CD4-positive, CD25-positive, alpha-beta regulatory T cell (primary cell): ENCODE results near the gene RIMOC1. TPM values are rescaled to one million over a fixed set of nuclear protein-coding genes. Genes with fewer than 3 reads are reported as not detected.

Source experiments
- ATAC-seq, 2 donors: fragments of 150-1000 bp; cut with Tn5 transposase; one replicate each; pipeline ENCODE4 v1.10.0; 2021; ENCODE audit warnings: low read depth in 2 of 2, moderate number of reproducible peaks in 2 of 2, moderate library complexity in 1 of 2
- DNase-seq, 3 donors: peaks; one replicate each; pipeline versions ENCODE4 v3.0.0 to v3.0.0-alpha.2; 2012 to 2022; ENCODE audit warnings: mixed read lengths in 1 of 3
- H3K27ac ChIP-seq: one replicate; pipeline ENCODE4 v1.7.0; 2013; ENCODE audit warnings: mild to moderate bottlenecking, low read length; ENCODE audit not compliant: insufficient read depth, poor library complexity, severe bottlenecking
- H3K27me3 ChIP-seq: one replicate; pipeline ENCODE4 v1.7.0; 2013; ENCODE audit warnings: low read length; ENCODE audit not compliant: control insufficient read depth, insufficient read depth
- H3K36me3 ChIP-seq: one replicate; pipeline ENCODE4 v1.7.0; 2013; ENCODE audit warnings: mild to moderate bottlenecking, low read length, moderate library complexity; ENCODE audit not compliant: control insufficient read depth, insufficient read depth
- H3K4me1 ChIP-seq: 2 replicates; pipeline ENCODE4 v1.7.0; 2013; ENCODE audit warnings: mild to moderate bottlenecking, low read length; ENCODE audit not compliant: insufficient read depth, control insufficient read depth, poor library complexity, severe bottlenecking
- H3K4me3 ChIP-seq: one replicate; pipeline ENCODE4 v1.7.0; 2013; ENCODE audit warnings: low read depth, mild to moderate bottlenecking, low read length, moderate library complexity
- H3K9me3 ChIP-seq, 2 experiments: 1 replicate in 1 of 2; 2 replicates in 1 of 2; pipeline ENCODE4 v1.7.0; 2013; ENCODE audit warnings: low read length in 2 of 2, mild to moderate bottlenecking in 1 of 2, moderate library complexity in 1 of 2; ENCODE audit not compliant: control insufficient read depth in 2 of 2
- H3K27ac Mint-ChIP-seq, 3 donors: one replicate each; pipeline ENCODE4 v1.8.0; 2020 to 2022; ENCODE audit warnings: mild to moderate bottlenecking in 3 of 3, mixed read lengths in 3 of 3, moderate library complexity in 2 of 3
- H3K27me3 Mint-ChIP-seq: one replicate; pipeline ENCODE4 v1.8.0; 2022; ENCODE audit warnings: mild to moderate bottlenecking, mixed read lengths
- H3K36me3 Mint-ChIP-seq: one replicate; pipeline ENCODE4 v1.8.0; 2020; ENCODE audit warnings: mixed read lengths
- H3K4me1 Mint-ChIP-seq, 4 donors: one replicate each; pipeline ENCODE4 v1.8.0; 2020 to 2022; ENCODE audit warnings: mixed read lengths in 4 of 4, mild to moderate bottlenecking in 1 of 4
- H3K4me3 Mint-ChIP-seq, 4 donors: one replicate each; pipeline ENCODE4 v1.8.0; 2020 to 2022; ENCODE audit warnings: mild to moderate bottlenecking in 4 of 4, mixed read lengths in 4 of 4, moderate library complexity in 3 of 4
- H3K9me3 Mint-ChIP-seq, 7 donors: one replicate each; pipeline ENCODE4 v1.8.0; 2020 to 2022; ENCODE audit warnings: mixed read lengths in 7 of 7, mild to moderate bottlenecking in 3 of 7, moderate library complexity in 2 of 7
- polyA plus RNA-seq, 4 donors: library from polyadenylated mRNA; unstranded; fragments of 300-500 nt; fragmentation: Illumina TruSeq; gene quantifications; one replicate each; pipeline ENCODE4 v1.2.3, GENCODE V29; 2021
- total RNA-seq: library from RNA; stranded (reverse); gene quantifications from one replicate; pipeline ENCODE4 v1.2.3, GENCODE V29; 2022

RIMOC1 gene
- total and polyA plus RNA-seq, 5 donors from 2014 or later, result 11.2 to 13.7 (median 12.1) TPM

GRCh38 chr5:41869724-41870626 lies 34.2 kb upstream of the RIMOC1 start, which contains the start of gene OXCT1:
TSS of gene OXCT1 (minus strand) at chr5:41870425. CDS start at chr5:41870358, 67 bp downstream.
- H3K9me3 ChIP-seq, result no peaks in the 10 kb centered on the region
- Mint-ChIP-seq H3K4me3 (peak within 1 kb of the TSS; percentile 93 to 99 (median 96)), H3K4me1 (peaks cover 36 to 63% (median 52%) of the 10 kb centered on the region in 4 donors), H3K27me3 (no peaks in the 10 kb centered on the region), H3K9me3 (no peaks in the 10 kb centered on the region), H3K36me3 (no peaks in the 10 kb centered on the region), H3K27ac (peak within 1 kb of the TSS; percentile 91 to 99 (median 96))
- peak within 1 kb of the TSS; percentile 68 for H3K4me3 ChIP-seq
- H3K27me3 ChIP-seq, result no peaks in the 10 kb centered on the region
- peak within 1 kb of the TSS; percentile 92 for H3K27ac ChIP-seq
- ATAC-seq (peak; percentile 96 to 97), DNase-seq (peak; percentile 89 to 97 (median 94))
- H3K36me3 ChIP-seq, result no peaks in the 10 kb centered on the region
- peaks cover 31% of the 10 kb centered on the region for H3K4me1 ChIP-seq

GRCh38 chr5:41870627-41871048 lies 33.5 kb upstream of the RIMOC1 start:
- Mint-ChIP-seq H3K9me3 (no peaks in the 10 kb centered on the region), H3K4me1 (peaks cover 31 to 57% (median 48%) of the 10 kb centered on the region in 4 donors), H3K4me3 (peak overlapping the region; percentile 93 to 99 (median 96)), H3K27me3 (no peaks in the 10 kb centered on the region), H3K27ac (peak overlapping the region; percentile 91 to 99 (median 96)), H3K36me3 (no peaks in the 10 kb centered on the region)
- Histone ChIP-seq H3K4me3 (peak overlapping the region; percentile 68), H3K27me3 (no peaks in the 10 kb centered on the region), H3K9me3 (no peaks in the 10 kb centered on the region), H3K4me1 (peaks cover 26% of the 10 kb centered on the region), H3K36me3 (no peaks in the 10 kb centered on the region), H3K27ac (peak overlapping the region; percentile 92)
- DNase-seq (no peak), ATAC-seq (no peak)

- Histone ChIP-seq H3K27me3 (no peaks in the 10 kb centered on the region), H3K4me1 (peaks cover 22% of the 10 kb centered on the region), H3K9me3 (no peaks in the 10 kb centered on the region), H3K4me3 (no peak overlapping the region), H3K36me3 (no peaks in the 10 kb centered on the region), H3K27ac (peak overlapping the region; percentile 92)
- peak overlapping the region in 1 of 4 donors; percentile 99 for H3K4me3 Mint-ChIP-seq
- ATAC-seq (no peak), DNase-seq (no peak)
- H3K9me3 Mint-ChIP-seq, result no peaks in the 10 kb centered on the region
- peak overlapping the region in 2 of 3 donors; percentile 4 to 96 for H3K27ac Mint-ChIP-seq
- no peaks in the 10 kb centered on the region for H3K36me3 Mint-ChIP-seq
- H3K4me1 Mint-ChIP-seq, result peaks cover 23 to 47% (median 38%) of the 10 kb centered on the region in 4 donors
- no peaks in the 10 kb centered on the region for H3K27me3 Mint-ChIP-seq
Observed at GRCh38 chr5:41871852-41872251, 32.3 kb upstream of the RIMOC1 start.

GRCh38 chr5:41874512-41875060 lies 29.6 kb upstream of the RIMOC1 start:
- Mint-ChIP-seq H3K27me3 (peaks cover 11% of the 10 kb centered on the region), H3K9me3 (no peaks in the 10 kb centered on the region), H3K4me3 (no peak overlapping the region), H3K36me3 (no peaks in the 10 kb centered on the region), H3K27ac (peak overlapping the region in 1 of 3 donors; percentile 43), H3K4me1 (peaks cover 7 to 23% (median 17%) of the 10 kb centered on the region in 4 donors)
- no peaks in the 10 kb centered on the region for H3K9me3 ChIP-seq
- H3K4me3 ChIP-seq, result no peak overlapping the region
- no peaks in the 10 kb centered on the region for H3K36me3 ChIP-seq
- H3K4me1 ChIP-seq, result peaks cover 10% of the 10 kb centered on the region
- H3K27me3 ChIP-seq, result peaks cover 2% of the 10 kb centered on the region
- no peak overlapping the region for H3K27ac ChIP-seq
- no peak for DNase-seq
- no peak for ATAC-seq

GRCh38 chr5:41875121-41875520 lies 29.0 kb upstream of the RIMOC1 start:
- Mint-ChIP-seq H3K4me1 (peaks cover 7 to 23% (median 16%) of the 10 kb centered on the region in 4 donors), H3K36me3 (no peaks in the 10 kb centered on the region), H3K27me3 (peaks cover 14% of the 10 kb centered on the region), H3K9me3 (no peaks in the 10 kb centered on the region), H3K4me3 (peak overlapping the region in 1 of 4 donors; percentile 11), H3K27ac (peak overlapping the region in 1 of 3 donors; percentile 43)
- Histone ChIP-seq H3K4me3 (no peak overlapping the region), H3K4me1 (peaks cover 9% of the 10 kb centered on the region), H3K9me3 (no peaks in the 10 kb centered on the region), H3K27me3 (peaks cover 2% of the 10 kb centered on the region), H3K36me3 (no peaks in the 10 kb centered on the region), H3K27ac (no peak overlapping the region)
- DNase-seq (peak in 1 of 3 donors; percentile 16), ATAC-seq (no peak)

GRCh38 chr5:41876678-41877077 lies 27.5 kb upstream of the RIMOC1 start:
- DNase-seq, result no peak
- no peaks in the 10 kb centered on the region for H3K9me3 ChIP-seq
- no peak overlapping the region for H3K27ac Mint-ChIP-seq
- peaks cover 0 to 1% (median 0%) of the 10 kb centered on the region in 7 donors for H3K9me3 Mint-ChIP-seq
- peaks cover 2% of the 10 kb centered on the region for H3K27me3 ChIP-seq
- no peaks in the 10 kb centered on the region for H3K36me3 Mint-ChIP-seq
- no peak for ATAC-seq
- no peaks in the 10 kb centered on the region for H3K36me3 ChIP-seq
- H3K27ac ChIP-seq, result no peak overlapping the region
- no peaks in the 10 kb centered on the region for H3K4me1 ChIP-seq
- no peak overlapping the region for H3K4me3 ChIP-seq
- H3K4me3 Mint-ChIP-seq, result no peak overlapping the region
- peaks cover 0 to 7% (median 4%) of the 10 kb centered on the region in 4 donors for H3K4me1 Mint-ChIP-seq
- H3K27me3 Mint-ChIP-seq, result peaks cover 17% of the 10 kb centered on the region

- H3K4me3 Mint-ChIP-seq, result no peak overlapping the region
- Histone ChIP-seq H3K36me3 (no peaks in the 10 kb centered on the region), H3K27me3 (peaks cover 2% of the 10 kb centered on the region), H3K4me3 (no peak overlapping the region), H3K4me1 (no peaks in the 10 kb centered on the region), H3K27ac (no peak overlapping the region), H3K9me3 (no peaks in the 10 kb centered on the region)
- peaks cover 22% of the 10 kb centered on the region for H3K27me3 Mint-ChIP-seq
- H3K4me1 Mint-ChIP-seq, result peaks cover 0 to 6% (median 2%) of the 10 kb centered on the region in 4 donors
- DNase-seq, result no peak
- H3K27ac Mint-ChIP-seq, result no peak overlapping the region
- no peaks in the 10 kb centered on the region for H3K36me3 Mint-ChIP-seq
- peaks cover 0 to 1% (median 0%) of the 10 kb centered on the region in 7 donors for H3K9me3 Mint-ChIP-seq
- ATAC-seq, result no peak
Observed at GRCh38 chr5:41877408-41877807, 26.7 kb upstream of the RIMOC1 start.
